CD1c-positive myeloid dendritic cell (primary cell): ENCODE measurements around the gene TMEM190.
"Not testable (repeated sequence)": the region's sequence is repeated elsewhere in the genome, so short reads cannot be mapped to it uniquely, and the experiment has no call there.

ENCODE experiments used
- DNase-seq: peaks from one replicate; pipeline ENCODE4 v3.0.0-alpha.2; 2016; ENCODE audit errors: extremely low spot score

Gene TMEM190

GRCh38 chr19:55390461-55390880, 13.8 kb downstream of the TMEM190 start:
- DNase-seq = no peak

- no peak for DNase-seq
Measured at GRCh38 chr19:55391191-55391670, 14.6 kb downstream of the TMEM190 start.

GRCh38 chr19:55391702-55392615, 15.3 kb downstream of the TMEM190 start:
- DNase-seq = no peak

GRCh38 chr19:55392820-55393761, 16.5 kb downstream of the TMEM190 start:
- DNase-seq = no peak

- peak; percentile 67 for DNase-seq
Measured at GRCh38 chr19:55398200-55398925, 21.7 kb downstream of the TMEM190 start.

- no peak for DNase-seq
Measured at GRCh38 chr19:55400281-55401087, 23.9 kb downstream of the TMEM190 start.

GRCh38 chr19:55401390-55401789, 24.8 kb downstream of the TMEM190 start:
- DNase-seq = not testable (repeated sequence)

- no peak for DNase-seq
Measured at GRCh38 chr19:55402509-55402908, 25.9 kb downstream of the TMEM190 start.

- no peak for DNase-seq
Measured at GRCh38 chr19:55405638-55406037, 29.0 kb downstream of the TMEM190 start.

- no peak for DNase-seq
Measured at GRCh38 chr19:55406091-55406825, 29.6 kb downstream of the TMEM190 start.

DNA sequence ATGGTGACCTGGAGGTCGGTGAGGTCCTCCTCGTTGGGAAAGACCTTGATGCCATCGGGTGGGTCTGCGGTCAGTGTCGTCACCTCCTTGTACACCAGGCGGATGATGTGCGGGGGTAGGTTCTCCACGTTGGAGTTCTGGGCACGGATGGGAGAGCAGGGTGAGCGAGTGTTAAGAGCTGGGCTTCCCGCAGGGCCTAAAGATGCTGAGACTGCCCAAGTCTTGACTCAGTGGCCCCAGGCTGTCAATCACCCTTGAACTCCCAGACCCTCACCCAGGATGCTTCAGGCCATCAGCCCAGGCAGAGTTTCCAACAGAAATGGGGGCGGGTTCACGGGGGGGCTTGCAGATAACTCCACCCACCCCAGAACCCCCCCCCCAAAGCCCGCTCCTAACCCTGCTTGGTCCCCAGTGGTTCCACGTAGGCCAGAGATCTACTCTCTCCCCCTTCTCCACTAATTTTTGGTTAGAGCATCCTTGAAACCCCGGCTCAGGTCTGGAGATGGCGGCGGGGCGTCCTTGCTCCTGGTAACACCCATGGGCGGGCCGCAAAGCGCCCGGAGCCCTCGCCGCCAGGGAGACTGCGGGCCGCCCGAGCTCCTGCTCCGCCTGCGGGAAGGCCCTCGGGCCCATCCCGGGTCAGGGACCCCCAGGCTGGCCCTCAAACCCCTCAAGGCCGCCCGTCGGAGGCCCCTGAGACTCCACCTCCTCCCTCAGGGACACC, 30.4 kb downstream of the TMEM190 start:
- DNase-seq = peak; percentile 45

DNA sequence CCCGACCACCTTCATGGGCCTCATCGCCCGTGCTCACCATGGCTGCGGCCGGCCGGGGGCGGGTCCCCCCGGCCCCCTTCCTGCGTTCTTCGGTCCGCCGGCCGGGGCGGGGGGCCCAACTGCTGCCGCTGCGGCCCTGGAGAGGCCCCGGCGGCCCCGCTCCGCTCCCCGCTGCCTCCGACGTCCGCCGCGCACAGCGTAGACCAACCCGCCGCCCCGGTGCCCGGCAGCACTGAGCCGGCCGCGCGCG, 30.8 kb downstream of the TMEM190 start, which contains the start of gene UBE2S:
Gene UBE2S, minus strand, starts transcription at position 239 of the 250 bp plus-strand sequence. Its CDS starts 199 bp downstream, at position 40.
- not testable (repeated sequence) for DNase-seq

- DNase-seq = peak; percentile 99
Measured at GRCh38 chr19:55407800-55408532, 31.3 kb downstream of the TMEM190 start.

DNA sequence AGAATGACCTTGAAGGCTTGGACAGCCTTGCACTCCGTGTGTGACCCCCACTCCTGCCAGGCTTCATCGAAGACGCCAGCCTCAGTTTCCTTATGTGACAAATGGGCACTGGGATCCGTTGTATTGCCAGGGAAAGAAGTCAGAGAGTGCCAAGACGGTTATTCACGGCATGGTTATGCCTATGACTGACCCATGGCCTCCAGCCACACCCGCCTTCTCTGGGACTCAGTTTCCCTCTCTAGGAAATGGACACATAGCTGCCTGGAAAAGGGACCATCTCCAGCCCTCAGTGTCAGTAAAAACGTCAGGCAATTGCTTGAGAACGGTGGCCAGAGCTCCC, 31.9 kb downstream of the TMEM190 start:
- DNase-seq = no peak

GRCh38 chr19:55409179-55409578, 32.6 kb downstream of the TMEM190 start:
- DNase-seq = not testable (repeated sequence)

DNA sequence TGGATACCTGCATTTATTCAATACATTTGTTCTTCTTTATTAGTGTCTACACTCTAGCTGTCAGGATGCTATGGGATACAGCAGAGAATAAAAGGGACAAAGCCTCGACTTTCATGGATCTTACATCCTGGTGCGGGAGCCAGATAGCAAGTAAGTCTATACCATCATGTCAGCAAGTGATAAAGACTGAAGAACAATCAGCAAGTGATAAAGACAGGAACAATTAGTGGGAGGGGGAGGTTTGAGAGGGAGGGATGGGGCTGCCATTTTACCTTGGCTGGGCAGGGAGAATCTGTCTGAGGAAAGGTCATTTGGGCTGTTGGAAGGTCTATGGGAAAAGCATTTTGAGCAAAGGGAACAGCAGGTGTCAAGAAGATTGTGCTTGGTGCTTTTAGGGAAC, 33.5 kb downstream of the TMEM190 start:
- DNase-seq = no peak

DNA sequence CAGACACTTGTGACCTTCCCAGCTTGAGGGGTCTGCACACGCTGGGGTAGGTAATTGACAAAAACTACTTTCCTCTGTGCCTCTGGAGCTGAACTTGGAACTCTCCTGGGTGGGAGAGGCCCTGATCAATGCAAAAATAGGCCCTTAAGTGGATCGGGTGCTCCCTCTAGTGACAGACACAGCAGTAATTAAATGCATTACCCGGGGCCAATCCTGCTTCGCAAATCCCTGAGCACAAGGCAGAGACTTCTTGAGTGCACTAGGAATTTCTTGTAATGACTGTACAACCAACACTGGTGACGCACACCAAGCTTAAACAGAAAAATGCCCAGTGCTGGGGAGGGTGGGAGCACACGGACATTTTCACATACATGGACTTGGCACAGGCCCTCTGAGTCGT, 41.6 kb downstream of the TMEM190 start:
- peak; percentile 76 for DNase-seq

- no peak for DNase-seq
Measured at GRCh38 chr19:55419103-55419502, 42.5 kb downstream of the TMEM190 start.
